A549 treated with CORT108297 at 1 μM for 4 hours (cell line): Measurements from ENCODE around the gene TTC17. TPM values are rescaled to one million over a fixed set of nuclear protein-coding genes. Genes with fewer than 3 reads are reported as not detected.

Experiments
- total RNA-seq: library from RNA; stranded (reverse); fragments of 200-300 nt; extraction: Qiagen RNA extraction; gene quantifications from 5 replicates; pipeline ENCODE4 v1.2.3, GENCODE V29; 2022

Gene TTC17
- 27.2 to 39.3 TPM (median 30.0 TPM) in 5 replicates for total RNA-seq

GRCh38 chr11:43358801-43359421, at the start of gene TTC17:
Gene TTC17 (plus strand): TSS chr11:43358920. CDS start chr11:43358955, 35 bp downstream.

GRCh38 chr11:43311791-43312607, 46.7 kb upstream of the TTC17 start, which contains the start of gene API5:
Gene API5 (plus strand): TSS chr11:43311996. CDS start chr11:43312128, 132 bp downstream.

Other genes with a start within 250 kb of the TTC17 start
- gene API5, start 46.9 kb upstream of the TTC17 start, total RNA-seq: 60.8 to 89.6 TPM (median 71.6 TPM) in 5 replicates